HG03175 (cell line): ENCODE results near the gene GRK5.

Source experiments
- ATAC-seq: cut with Tn5 transposase; IDR thresholded peaks from one replicate; pipeline ENCODE4 v1.9.1; 2021; ENCODE audit warnings: mild to moderate bottlenecking, moderate library complexity; ENCODE audit not compliant: unreplicated experiment

Gene GRK5

DNA sequence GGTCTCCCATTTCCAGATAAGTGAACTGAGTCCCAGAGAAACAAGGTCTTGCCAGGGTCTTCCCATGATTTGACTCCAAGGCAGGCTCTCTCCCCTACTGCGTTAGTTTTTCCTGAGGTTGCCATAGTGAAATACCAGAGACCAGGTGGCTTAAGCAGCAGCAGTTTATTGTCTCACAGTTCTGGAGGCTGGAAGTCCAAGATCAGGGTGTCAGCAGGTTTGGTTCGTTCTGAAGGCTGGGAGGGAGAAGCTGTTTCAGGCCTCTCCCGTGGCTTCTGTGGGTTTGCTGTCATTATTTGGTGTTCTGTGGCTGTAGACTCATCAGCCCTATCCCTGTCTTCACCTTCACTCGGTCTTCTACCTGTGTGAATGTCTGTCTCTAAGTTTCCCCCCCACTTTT lies 129.9 kb downstream of the GRK5 start:
- ATAC-seq, result no peak

DNA sequence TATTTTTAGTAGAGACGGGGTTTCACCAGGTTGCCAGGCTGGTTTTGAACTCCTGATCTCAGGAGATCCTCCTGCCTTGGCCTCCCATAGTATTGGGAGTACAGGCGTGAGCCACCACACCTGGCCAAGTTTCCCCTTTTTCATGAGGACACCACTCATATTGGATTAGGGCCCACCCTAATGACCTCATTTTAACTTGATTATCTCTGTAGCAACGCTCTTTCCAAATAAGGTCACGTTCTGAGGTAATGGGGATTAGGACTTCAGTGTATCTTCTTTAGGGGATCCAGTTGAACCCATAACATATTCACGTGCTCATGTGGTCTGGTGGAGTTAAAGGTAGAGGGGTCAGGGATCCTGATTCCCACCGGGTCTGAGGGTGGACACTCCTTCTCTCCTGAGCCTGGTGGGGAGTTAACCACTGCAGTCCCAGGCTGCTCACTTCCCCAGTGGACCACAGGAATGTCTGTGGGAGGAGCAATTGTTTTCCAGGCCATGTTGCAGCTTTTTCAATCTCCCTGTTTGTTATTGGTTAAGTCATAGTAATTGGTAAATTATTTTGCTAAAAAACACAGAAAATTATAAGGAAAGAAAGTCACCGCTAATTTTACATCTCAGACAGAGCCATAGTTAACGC lies 130.5 kb downstream of the GRK5 start:
- ATAC-seq, result no peak

DNA sequence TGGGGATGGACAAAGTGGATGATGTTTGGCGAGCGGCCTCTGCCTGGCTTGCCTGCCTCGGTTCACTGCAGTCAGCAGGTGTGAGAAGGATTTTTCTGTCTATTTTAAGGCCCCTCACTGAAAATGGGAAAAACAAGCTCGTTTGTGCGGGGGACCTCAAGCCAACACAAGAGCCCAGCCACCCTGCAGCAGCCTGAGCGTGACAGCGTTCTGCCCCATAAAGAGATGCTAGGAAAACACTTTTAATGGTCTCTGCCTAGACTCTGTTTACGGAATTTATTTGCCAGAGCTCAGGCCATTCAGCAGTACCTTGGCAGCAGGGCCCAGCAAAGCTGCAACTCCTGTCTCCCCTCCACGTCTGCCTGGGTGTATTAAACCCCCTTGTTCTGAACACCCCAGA lies 131.7 kb downstream of the GRK5 start:
- ATAC-seq, result no peak

DNA sequence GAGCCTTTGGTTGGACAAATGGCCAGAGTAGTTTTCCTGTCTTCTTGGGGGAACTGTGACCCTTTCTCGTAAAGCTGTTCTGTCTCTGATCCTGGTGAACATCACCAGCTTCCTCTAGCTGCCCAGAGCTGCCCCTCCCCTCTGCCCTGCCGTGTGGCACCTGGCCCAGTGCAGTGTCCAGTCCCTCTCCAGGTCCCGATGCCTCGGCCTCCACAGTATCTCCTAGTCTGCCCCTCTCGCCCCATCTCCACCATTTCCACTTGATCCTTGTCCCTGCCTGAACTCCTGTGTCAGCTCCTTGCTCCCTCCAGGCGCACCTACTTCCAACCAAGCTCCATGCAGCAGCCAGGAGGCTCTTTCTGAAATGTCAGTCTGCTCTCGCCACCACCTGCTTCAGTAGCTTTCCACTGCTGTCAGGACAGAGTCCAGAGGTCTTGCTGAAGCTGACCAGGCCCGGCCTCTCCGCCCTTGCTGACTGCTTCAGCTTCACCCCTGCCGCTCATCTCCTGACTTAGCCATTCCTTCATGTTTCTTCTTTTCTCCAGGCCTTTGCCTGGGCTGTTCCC lies 133.6 kb downstream of the GRK5 start:
- no peak for ATAC-seq

DNA sequence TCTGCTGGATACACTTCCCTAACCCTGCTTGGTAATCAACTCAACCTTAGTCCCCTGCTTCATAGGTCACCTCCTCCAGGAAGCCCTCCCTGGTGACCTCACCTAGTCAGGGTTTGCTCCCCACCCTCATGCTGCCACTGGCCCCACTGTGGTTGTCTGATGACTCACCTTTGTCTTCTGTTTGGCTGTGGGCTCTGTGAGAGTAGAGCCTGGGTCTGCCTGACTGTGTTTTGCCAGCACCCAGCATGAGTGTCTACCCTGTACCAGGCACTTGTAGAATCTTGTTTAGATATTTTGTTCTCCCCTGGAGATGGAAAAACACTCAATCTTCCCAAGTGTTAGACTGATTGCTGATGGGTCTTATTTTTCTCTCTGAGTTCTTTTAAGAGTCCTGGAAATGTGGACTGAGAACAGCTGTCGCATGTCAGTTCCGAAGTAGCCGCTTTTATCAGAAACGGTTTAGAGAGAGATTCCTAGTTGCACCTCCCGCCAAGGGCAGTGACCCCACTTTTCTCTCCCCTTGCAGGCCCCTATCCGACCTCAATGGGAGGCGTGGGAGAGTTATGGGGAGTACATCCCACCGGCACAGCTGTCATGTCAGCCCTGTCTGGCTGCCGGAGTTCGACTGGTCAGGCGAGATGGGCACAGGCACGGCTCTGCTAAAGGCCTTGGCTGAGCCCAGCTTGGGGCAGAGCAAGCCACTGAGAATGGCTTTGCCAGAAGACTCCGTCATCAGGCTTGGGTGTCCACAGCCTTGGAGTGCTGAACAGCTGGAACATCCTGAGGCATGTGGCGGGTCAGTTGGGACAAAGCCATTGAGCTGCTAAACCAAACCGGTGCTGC lies 134.3 kb downstream of the GRK5 start:
- no peak for ATAC-seq

DNA sequence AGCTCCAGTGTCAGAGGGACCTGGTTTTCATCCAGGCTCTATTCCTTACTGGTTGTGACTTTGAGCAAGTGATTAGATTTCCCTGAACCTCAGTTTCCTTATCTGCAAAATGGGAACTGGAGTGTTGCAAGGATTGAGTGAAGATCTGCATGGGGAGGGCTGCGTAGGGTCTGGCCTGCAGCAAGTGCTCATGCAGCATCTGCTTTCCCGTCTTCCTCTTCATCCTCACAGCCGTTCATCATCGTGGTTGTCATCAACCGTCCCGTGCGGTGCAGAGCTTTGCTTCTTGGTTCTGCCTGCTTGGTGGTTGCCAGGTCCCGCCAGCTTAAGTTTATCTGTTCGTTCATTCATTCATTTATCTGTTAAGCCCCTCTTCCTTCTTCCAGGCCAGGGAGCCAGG lies 135.0 kb downstream of the GRK5 start:
- no peak for ATAC-seq

DNA sequence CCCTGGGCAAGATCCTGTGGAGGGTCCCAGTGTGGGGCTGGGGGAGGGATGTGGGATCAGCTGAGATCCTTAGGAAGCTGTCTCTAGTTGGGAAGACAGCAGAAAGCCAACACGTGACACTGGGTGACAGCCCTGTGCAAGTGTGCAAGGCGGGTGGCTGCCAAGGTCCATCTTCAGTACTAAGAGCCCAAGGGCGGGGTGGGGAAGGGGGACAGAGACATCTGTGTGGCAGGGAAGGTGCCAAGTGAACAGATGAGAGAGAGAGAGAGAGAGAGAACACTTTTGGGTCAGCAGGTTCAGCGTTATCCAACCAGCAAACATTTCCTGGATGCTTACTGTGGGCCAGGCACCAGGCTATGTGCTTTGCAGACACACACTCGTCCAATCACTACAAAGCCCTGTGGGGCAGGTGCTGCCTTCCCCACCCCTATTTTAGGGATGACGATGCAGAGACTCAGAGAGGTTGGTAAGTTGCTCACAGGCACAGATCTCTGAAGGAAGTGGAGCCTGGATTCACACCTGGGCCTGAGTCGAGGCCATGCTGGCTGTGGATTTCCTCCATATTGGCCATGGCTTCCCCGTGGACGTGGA lies 135.7 kb downstream of the GRK5 start:
- ATAC-seq, result no peak

DNA sequence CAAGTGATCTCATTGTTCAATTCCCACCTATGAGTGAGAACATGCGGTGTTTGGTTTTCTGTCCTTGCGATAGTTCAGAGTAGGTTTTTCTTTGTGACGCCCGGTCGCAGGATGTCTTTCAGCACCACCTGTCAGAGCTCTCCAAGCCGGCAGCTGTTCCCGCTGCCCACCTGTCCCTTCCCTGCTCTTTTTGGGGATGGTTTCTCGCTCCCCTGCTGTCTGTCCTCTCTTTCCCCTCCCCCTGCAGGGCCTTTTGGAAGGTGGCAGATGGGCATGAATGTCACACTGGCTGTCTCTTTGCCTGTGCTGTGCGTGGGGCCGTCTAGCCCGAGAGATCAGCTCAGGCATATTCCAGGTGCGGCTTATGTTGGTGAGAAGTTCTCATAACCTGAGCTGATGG lies 137.0 kb downstream of the GRK5 start:
- ATAC-seq, result no peak

DNA sequence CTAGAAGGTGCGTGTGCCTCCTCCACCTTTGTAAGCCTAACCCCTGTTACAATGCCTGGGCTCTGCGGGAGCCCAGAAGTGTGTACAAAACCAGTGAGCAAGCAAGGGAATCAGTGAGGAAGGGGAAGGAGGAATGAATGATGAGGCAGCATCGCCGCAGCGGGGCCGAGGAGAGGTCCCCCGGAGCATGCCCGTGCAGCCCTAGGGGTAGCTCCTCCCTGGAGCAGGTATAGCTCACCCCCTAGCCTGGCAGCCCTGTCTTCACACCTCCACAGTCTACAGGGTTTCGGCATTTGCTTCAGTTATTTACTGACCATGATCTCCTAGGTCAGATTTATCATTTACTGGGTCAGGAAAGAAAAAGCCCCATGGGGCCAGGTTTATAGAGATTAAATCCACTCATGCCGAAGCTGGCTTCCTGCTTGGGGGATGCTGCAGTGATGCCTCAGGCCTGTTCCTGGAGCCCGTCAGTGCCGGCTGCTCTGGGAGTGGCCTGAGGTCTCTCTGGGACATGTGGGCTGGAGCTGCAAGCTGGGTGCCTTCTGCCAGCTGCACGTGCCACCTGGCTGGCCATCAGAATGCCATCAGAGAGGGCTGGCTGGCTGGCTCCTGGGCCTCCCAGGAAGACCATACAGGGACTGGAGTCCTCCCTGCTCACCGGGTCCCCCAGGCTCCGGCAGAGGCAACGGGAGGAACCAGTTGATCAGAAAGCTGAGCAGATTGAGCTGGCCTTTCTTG lies 138.9 kb downstream of the GRK5 start:
- no peak for ATAC-seq

DNA sequence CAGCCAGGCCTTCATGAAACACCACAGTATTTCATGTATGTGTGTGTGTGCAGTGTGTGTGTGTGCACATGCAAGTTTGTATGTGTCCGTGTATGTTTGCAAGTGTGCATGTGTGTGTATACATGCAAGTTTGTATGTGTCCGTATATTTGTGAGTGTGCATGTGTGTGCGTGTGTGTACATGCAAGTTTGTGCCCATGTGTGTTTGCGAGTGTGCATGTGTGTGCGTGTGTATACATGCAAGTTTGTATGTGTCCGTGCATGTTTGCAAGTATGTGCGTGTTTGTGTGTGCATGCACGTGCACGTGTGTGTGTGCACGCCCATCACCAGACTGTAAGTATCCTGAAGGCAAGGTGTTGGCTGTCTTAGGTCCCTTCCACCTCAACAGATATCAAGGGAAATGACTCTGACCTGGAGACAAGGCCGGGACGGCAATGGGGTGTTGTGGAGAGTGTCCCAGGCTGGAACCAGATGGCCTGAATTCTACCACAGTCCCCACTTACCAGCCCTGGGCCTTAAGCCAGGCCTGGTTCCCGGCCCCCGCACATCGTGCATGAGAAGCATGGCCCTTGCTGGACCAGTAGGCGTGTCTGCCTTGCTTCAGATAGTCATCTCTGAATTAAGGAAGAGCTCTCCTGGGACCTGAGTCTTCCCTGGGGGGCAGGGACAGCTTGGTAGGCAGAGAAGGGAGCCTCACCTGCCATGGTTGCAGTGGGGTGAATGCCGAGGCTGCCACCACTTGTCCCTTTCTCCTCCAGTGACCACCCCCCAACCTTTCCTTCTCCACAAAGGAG lies 140.0 kb downstream of the GRK5 start:
- ATAC-seq, result no peak

DNA sequence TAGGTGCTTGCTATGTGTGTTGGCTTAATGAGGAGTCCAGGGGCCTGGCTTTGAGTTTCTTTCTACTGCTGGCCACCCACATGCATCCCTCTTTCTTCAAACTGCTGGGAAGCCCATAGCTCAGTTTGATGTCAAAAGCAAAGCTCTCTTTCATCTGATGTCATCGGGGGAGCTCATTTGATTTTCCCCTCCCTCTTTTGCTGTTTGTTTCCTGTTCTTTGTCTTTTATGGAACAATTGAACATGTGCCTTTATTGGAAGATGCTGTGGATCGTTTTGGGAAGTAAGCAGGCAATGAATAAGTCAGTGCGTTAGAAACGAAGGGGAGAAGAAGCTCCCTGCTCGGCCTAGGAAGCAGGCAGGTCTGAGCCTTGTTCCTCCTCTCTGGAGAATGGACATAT lies 140.7 kb downstream of the GRK5 start:
- ATAC-seq, result no peak

DNA sequence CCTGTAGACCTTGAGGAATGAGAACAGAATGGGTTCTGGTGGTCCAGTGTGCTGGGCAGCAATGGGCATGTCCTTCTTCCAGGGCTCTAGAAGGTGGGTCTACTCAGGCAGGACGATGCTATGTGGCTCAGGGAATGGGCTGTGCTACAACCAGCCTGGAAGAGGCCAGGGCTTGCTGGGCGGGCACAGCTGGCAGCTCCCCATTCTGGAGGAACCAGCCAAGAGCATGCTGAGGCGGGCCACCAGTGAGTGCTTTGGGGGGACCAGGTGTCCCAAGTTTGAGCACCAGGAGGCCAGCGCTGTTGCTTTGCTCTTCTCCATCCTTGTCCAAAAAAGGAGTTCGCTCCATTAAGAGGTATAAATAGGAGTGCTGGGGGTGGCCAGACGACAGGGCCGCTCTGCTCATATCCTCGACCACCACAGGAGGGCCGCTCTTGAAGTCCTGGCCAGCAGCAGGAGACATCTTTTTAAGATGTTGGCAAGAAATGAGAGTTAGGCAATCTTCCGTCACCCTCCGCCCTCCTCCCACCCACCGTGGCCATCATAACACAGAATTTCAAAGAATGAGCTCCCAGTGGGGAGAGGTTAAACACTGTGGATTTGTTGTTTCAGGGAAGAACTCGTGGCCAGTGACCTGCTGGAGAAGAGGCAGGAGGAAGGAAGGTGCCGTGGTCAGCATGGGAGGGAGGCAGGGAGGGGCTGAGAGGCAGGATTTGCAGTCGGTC lies 141.3 kb downstream of the GRK5 start:
- ATAC-seq, result no peak

DNA sequence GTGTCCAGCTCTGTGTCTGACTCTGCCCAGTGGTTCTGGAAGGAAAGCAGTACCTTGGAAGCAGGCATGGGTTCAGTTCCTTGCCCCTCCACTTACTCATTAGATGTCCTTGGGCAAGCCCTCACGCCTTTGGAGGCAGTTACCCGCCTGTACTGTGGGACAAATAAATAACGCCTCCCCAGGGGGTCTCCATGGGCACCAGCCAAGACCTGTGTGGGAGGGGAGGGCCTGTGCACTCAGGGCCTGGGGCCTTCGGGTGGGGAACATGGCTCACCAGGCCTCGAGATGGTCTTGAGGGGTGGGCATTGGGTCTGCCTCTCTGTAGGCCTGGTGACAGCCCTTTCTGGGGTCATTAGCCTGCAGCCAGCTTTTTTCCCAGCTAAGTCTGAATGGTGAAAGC lies 142.0 kb downstream of the GRK5 start:
- no peak for ATAC-seq

DNA sequence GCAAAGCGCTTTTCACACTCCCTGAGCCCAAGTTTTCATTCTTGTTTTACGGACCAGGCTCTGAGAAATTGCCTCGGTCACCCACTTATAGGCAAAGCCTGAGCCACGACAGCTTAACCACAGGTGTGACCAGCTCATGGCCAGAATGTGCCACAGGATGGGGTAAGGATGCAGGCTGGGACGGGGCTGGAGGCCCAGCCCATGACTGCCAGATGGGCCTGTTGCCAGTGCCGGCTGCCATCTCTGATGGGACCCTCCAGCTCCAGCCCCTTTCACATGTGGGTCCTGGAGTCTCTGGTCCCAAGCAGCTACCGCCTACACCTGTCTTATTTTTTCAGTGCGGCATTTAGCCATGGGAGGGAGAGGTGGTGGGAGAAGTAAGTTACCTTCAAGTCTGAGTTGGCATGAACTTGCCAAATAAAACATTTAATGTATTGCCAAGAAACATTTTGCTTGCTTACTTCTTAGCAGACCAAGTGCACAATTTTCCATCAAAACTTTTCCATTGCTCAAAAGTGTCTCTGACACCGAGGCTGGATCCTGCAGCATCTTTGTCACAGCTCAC lies 142.6 kb downstream of the GRK5 start:
- no peak for ATAC-seq

DNA sequence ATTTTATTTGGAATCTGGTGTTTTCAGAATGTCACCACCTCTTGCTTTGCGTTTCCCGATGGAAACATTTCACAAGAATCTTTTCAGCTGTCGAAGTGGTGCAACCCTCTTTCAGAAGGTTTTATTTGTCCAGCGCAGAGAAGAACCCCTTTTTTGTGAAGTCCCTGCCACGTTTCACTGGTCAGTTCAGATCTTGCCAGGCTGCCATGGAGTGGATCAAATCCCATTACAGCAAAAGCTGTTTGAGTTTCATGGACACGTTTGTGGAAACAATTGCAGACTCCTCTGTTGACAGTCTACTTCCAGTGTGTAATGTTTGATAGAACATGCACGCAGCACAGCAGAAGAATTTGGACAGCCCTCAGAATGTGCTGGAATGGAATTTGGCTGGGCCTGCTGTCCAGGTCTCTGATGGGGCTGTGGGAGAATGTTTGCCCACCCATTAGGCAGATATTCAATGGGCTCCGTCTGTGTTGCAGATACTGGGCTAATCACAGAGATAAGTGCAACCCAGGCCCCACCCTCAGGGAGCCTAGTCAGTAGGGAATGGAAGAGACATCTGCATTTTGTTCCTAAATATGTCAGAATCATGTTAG lies 143.2 kb downstream of the GRK5 start:
- no peak for ATAC-seq

DNA sequence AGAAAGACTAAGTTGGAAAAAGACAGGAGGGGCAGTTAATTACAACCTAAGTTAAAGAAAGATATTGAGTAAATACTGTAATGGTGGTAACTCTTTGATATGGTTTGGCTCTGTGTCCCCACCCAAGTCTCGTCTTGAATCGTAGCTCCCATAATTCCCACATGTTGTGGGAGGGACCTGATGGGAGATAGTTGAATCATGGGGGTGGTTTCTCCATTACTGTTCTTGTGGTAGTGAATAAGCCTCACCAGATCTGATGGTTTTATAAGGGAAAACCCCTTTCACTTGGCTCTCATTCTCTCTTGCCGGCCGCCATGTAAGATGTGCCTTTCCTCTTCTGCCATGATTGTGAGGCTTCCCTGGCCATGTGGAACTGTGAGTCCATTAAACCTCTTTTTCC lies 143.8 kb downstream of the GRK5 start:
- no peak for ATAC-seq

DNA sequence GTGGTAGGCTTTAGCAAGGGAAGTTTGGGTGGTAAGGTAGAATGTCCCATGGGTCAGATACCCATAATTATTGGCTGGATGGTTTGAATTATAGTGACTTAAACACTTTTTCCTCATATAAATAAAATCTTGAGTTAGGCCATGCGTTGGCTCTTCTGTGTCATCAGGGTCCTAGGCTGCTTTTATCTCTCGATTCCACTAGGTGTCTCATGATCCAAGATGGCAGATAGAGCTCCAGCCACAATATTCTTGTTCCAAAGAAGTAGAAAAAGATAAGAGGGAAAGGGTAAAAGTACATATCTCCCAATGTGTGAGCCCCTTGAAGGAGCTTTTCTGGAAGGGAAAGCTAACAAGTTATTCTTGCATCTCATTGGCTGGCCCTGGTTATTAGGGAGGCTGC lies 144.7 kb downstream of the GRK5 start:
- ATAC-seq, result no peak

DNA sequence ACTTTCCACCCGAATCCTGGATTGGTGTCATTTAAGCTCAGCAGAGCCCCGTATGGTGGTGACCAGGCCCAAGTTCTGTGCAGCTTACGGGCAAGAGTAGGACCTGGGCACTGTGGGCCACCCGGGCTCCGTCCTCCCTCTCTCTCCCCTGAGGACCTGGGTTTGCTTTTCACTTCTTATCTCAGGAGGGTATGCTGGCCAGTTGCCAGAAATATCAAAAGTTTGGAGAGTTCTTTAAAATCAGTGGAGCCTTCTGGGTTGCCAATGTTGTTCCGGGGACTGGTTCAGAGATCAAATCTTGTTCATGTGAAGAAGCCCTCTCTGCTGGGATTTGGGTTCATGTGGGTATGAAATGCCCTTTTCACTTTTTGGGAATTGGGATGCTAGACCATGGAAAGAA lies 145.4 kb downstream of the GRK5 start:
- ATAC-seq, result no peak

DNA sequence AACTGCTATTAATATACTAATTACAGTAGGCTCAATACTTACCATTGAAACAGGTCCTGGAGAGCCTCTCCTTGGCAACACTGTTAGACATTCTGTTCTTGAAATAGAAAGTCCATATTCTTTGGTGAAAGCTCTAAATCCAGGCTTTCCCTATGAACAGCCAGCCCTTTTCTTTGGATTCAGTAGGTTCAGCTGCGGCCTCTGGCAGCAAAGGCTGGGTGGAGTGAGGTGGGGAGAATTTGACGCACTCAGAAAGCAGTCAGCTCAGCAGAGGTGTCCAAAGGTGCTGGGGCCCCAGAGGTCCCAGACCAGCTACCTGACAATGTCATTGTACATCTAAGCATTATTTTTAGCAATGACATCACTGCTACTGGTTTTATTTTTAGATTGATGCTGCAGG lies 146.1 kb downstream of the GRK5 start:
- ATAC-seq, result no peak
